K562 (cell line): ENCODE measurements around the gene KHDC1. TPM values are rescaled to one million over a fixed set of nuclear protein-coding genes. Genes with fewer than 3 reads are reported as not detected.

Source experiments
- ADNP ChIP-seq: fragments of 200-800 bp; sonication (Bioruptor generic); IDR thresholded peaks from 2 replicates; pipeline ENCODE4 v1.6.1; 2016; ENCODE audit warnings: missing genetic modification characterization, missing compliant biosample characterization
- CHD2 ChIP-seq: IDR thresholded peaks from 2 replicates; pipeline ENCODE4 v1.6.1; 2011; ENCODE audit warnings: low read depth, low read length
- CTBP1 ChIP-seq: fragments of 450-650 bp; IDR thresholded peaks from 2 replicates; pipeline ENCODE4 v1.6.1; 2016; ENCODE audit warnings: borderline replicate concordance
- EHMT2 ChIP-seq: fragments of 450-650 bp; IDR thresholded peaks from 2 replicates; pipeline ENCODE4 v1.6.1; 2018; ENCODE audit warnings: antibody characterized with exemption
- GTF2A2 ChIP-seq: IDR thresholded peaks from 2 replicates; pipeline ENCODE4 v1.6.1; 2016; ENCODE audit warnings: mild to moderate bottlenecking, missing genetic modification characterization, missing compliant biosample characterization
- KLF6 ChIP-seq: fragments of 250-450 bp; sonication (Bioruptor Pico); IDR thresholded peaks from 2 replicates; pipeline ENCODE4 v1.4.0; 2020; ENCODE audit warnings: mild to moderate bottlenecking, moderate library complexity, borderline replicate concordance
- MYC ChIP-seq, 2 experiments: fragments of 250-450 bp in 1 of 2; sonication (Bioruptor Pico) in 1 of 2; IDR thresholded peaks; 2 replicates each; pipeline versions ENCODE4 v1.5.1 to v1.6.1; 2012 to 2021; ENCODE audit warnings: low read depth in 2 of 2, borderline replicate concordance in 1 of 2, improper control_type of control experiment in 1 of 2, low read length in 1 of 2, mild to moderate bottlenecking in 1 of 2, moderate library complexity in 1 of 2
- RAD21 ChIP-seq, 2 experiments: fragments of 250-450 bp in 1 of 2; fragments of 450-650 bp in 1 of 2; sonication (Bioruptor Pico) in 1 of 2; formaldehyde crosslinking in 1 of 2; IDR thresholded peaks in 1 of 2; conservative IDR thresholded peaks in 1 of 2; 2 replicates each; pipeline versions ENCODE4 v1.4.0 to v1.8.0; 2020 to 2022; ENCODE audit warnings: mild to moderate bottlenecking in 2 of 2, moderate library complexity in 1 of 2
- SRSF1 ChIP-seq: fragments of 200-400 bp; formaldehyde crosslinking; IDR thresholded peaks from 2 replicates; pipeline ENCODE4 v1.6.1; 2017; ENCODE audit warnings: mild to moderate bottlenecking, low read depth, low read length, moderate library complexity
- TAF9B ChIP-seq: fragments of 450-650 bp; IDR thresholded peaks from 2 replicates; pipeline ENCODE4 v1.6.1; 2018; ENCODE audit warnings: mild to moderate bottlenecking; ENCODE audit not compliant: partially characterized antibody
- ZNF224 ChIP-seq: sonication (generic); formaldehyde crosslinking; IDR thresholded peaks from 2 replicates; pipeline ENCODE4 v1.8.0; 2022; ENCODE audit warnings: mild to moderate bottlenecking, missing genetic modification reagents
- ZNF766 ChIP-seq: fragments of 200-800 bp; sonication (Bioruptor generic); conservative IDR thresholded peaks from 2 replicates; pipeline ENCODE4 v1.6.1; 2016; ENCODE audit warnings: missing genetic modification characterization, missing compliant biosample characterization
- polyA plus RNA-seq, 8 experiments: library from polyadenylated mRNA; depleted of rRNA in 4 of 8; stranded (reverse) in 5 of 8; unstranded in 3 of 8; fragments of >200 nt; fragmentation: Nextera tagmentation in 2 of 8; fragmentation: Illumina TruSeq in 1 of 8; extraction: Ambion mirVana in 2 of 8; extraction: Trizol in 1 of 8; gene quantifications; 2 replicates each; pipeline versions ENCODE4 v1.2.1 to v1.2.3, GENCODE V29; 2011 to 2014; ENCODE audit warnings: inconsistent platforms in 1 of 8, missing spikeins in 1 of 8
- total RNA-seq, 7 experiments: library from RNA; depleted of rRNA in 6 of 7; stranded (reverse); fragments of >200 nt in 6 of 7; fragmentation: Illumina TruSeq in 2 of 7; extraction: Trizol in 2 of 7; gene quantifications; 2 replicates each; pipeline versions ENCODE4 v1.2.1 to v1.2.3, GENCODE V29; 2011 to 2021; ENCODE audit warnings: low replicate concordance in 1 of 7
- TF ChIP-seq, protein P1 (sequence below): sonication (generic); formaldehyde crosslinking; IDR thresholded peaks from 2 replicates; pipeline ENCODE4 v1.8.0; 2023; ENCODE audit warnings: missing genetic modification reagents, mild to moderate bottlenecking, borderline replicate concordance
- TF ChIP-seq, protein P2 (sequence below), 2 experiments: fragments of 250-450 bp in 1 of 2; fragments of 450-650 bp in 1 of 2; sonication (Bioruptor Pico) in 1 of 2; IDR thresholded peaks; 2 replicates each; pipeline versions ENCODE4 v1.6.1 to v1.8.0; 2016 to 2021; ENCODE audit warnings: mild to moderate bottlenecking in 2 of 2, moderate library complexity in 2 of 2, missing compliant biosample characterization in 1 of 2, missing genetic modification characterization in 1 of 2
- TF ChIP-seq, protein P3 (sequence below): fragments of 450-650 bp; IDR thresholded peaks from 2 replicates; pipeline ENCODE4 v1.6.1; 2016; ENCODE audit warnings: antibody characterized with exemption
- TF ChIP-seq, protein P4 (sequence below): fragments of 250-450 bp; sonication (Bioruptor Pico); IDR thresholded peaks from 2 replicates; pipeline ENCODE4 v1.9.0; 2021; ENCODE audit warnings: mild to moderate bottlenecking, inconsistent platforms

The KHDC1 gene
- total and polyA plus RNA-seq, 9 of the 15 experiments (the other 6 are each of a cell fraction or from before 2014, with no cell fraction given), result 2.5 to 19.5 (median 8.0) TPM

DNA sequence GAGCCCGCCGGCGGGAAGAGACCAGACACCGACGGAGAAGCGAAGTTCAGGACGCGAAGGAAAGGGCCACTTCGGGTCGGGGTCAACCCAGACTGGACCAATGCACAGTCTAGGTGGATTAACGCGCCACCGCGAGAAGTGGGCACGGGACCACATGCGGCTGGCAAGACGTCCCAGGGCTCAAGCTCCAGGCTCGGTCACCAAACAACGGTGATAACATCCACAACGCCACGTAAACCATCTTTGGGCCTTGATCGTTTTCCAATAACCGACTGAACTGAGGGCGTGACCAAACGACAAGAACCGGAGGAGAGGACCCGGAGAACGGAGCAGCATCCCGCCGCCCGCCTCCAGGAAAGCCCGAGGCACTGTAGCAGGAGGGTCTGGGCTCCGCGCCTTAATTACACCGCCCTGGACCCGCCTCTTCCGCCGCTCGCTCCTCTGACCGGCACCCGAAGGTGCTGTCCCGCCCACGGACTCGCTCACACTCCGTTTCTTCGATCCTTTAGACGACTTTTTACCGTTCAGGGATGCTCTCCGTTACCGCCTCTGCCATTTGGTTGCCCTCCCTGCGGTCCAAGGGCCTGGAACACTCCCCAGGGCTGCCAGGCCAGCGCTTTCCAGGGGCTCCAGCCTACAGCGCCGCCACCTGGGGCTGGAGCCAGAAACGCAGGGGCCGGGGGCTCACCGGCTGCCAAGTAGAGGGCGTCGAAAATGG, 46.9 kb upstream of the KHDC1 start (continued):
- TF ChIP-seq CTBP1 (peak; percentile 74; the same call in 1 of the 2 replicates), ADNP (no peak), TAF9B (peak; percentile 57), MYC (IDR thresholded peaks at IDR 0.05; ENCODE audit: low read depth, low read length) (peak; percentile 33), MYC (CRISPR knock-in tag; IDR thresholded peaks at IDR 0.05; ENCODE audit: borderline replicate concordance, low read depth) (no peak), CHD2 (peak; percentile 72), ZNF766 (CRISPR knock-in tag) (no peak), RAD21 (CRISPR knock-in tag; conservative IDR thresholded peaks at IDR 0.05 in 1 of 2, IDR thresholded peaks at IDR 0.05 in 1 of 2) (peak; percentile 23 to 37; a peak in 3 of 4 replicates), EHMT2 (peak; percentile 50; the same call in 1 of the 2 replicates), SRSF1 (no peak), KLF6 (CRISPR knock-in tag) (no peak), ZNF224 (0 out of 2 replicates have a peak, but pooled peaks have one; percentile 20), GTF2A2 (tag) (no peak)
- TF ChIP-seq, protein P1, sequence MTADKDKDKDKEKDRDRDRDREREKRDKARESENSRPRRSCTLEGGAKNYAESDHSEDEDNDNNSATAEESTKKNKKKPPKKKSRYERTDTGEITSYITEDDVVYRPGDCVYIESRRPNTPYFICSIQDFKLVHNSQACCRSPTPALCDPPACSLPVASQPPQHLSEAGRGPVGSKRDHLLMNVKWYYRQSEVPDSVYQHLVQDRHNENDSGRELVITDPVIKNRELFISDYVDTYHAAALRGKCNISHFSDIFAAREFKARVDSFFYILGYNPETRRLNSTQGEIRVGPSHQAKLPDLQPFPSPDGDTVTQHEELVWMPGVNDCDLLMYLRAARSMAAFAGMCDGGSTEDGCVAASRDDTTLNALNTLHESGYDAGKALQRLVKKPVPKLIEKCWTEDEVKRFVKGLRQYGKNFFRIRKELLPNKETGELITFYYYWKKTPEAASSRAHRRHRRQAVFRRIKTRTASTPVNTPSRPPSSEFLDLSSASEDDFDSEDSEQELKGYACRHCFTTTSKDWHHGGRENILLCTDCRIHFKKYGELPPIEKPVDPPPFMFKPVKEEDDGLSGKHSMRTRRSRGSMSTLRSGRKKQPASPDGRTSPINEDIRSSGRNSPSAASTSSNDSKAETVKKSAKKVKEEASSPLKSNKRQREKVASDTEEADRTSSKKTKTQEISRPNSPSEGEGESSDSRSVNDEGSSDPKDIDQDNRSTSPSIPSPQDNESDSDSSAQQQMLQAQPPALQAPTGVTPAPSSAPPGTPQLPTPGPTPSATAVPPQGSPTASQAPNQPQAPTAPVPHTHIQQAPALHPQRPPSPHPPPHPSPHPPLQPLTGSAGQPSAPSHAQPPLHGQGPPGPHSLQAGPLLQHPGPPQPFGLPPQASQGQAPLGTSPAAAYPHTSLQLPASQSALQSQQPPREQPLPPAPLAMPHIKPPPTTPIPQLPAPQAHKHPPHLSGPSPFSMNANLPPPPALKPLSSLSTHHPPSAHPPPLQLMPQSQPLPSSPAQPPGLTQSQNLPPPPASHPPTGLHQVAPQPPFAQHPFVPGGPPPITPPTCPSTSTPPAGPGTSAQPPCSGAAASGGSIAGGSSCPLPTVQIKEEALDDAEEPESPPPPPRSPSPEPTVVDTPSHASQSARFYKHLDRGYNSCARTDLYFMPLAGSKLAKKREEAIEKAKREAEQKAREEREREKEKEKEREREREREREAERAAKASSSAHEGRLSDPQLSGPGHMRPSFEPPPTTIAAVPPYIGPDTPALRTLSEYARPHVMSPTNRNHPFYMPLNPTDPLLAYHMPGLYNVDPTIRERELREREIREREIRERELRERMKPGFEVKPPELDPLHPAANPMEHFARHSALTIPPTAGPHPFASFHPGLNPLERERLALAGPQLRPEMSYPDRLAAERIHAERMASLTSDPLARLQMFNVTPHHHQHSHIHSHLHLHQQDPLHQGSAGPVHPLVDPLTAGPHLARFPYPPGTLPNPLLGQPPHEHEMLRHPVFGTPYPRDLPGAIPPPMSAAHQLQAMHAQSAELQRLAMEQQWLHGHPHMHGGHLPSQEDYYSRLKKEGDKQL (CRISPR knock-in tag), result no peak
- TF ChIP-seq, protein P2, sequence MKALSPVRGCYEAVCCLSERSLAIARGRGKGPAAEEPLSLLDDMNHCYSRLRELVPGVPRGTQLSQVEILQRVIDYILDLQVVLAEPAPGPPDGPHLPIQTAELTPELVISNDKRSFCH (CRISPR knock-in tag; IDR thresholded peaks at IDR 0.05), result no peak
- TF ChIP-seq, protein P2 (tag; IDR thresholded peaks at IDR 0.05), result 0 out of 2 replicates have a peak, but pooled peaks have one; percentile 25
- TF ChIP-seq, protein P3, sequence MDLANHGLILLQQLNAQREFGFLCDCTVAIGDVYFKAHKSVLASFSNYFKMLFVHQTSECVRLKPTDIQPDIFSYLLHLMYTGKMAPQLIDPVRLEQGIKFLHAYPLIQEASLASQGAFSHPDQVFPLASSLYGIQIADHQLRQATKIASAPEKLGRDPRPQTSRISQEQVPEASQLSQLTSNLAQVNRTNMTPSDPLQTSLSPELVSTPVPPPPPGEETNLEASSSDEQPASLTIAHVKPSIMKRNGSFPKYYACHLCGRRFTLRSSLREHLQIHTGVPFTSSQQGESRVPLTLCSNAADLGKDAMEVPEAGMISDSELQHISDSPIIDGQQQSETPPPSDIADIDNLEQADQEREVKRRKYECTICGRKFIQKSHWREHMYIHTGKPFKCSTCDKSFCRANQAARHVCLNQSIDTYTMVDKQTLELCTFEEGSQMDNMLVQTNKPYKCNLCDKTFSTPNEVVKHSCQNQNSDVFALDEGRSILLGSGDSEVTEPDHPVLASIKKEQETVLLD, result 0 out of 2 replicates have a peak, but pooled peaks have one; percentile 28
- TF ChIP-seq, protein P4, sequence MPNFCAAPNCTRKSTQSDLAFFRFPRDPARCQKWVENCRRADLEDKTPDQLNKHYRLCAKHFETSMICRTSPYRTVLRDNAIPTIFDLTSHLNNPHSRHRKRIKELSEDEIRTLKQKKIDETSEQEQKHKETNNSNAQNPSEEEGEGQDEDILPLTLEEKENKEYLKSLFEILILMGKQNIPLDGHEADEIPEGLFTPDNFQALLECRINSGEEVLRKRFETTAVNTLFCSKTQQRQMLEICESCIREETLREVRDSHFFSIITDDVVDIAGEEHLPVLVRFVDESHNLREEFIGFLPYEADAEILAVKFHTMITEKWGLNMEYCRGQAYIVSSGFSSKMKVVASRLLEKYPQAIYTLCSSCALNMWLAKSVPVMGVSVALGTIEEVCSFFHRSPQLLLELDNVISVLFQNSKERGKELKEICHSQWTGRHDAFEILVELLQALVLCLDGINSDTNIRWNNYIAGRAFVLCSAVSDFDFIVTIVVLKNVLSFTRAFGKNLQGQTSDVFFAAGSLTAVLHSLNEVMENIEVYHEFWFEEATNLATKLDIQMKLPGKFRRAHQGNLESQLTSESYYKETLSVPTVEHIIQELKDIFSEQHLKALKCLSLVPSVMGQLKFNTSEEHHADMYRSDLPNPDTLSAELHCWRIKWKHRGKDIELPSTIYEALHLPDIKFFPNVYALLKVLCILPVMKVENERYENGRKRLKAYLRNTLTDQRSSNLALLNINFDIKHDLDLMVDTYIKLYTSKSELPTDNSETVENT (CRISPR knock-in tag), result no peak
